ENCODE data around the gene NUP107. TPM values are rescaled to one million over a fixed set of nuclear protein-coding genes. Genes with fewer than 3 reads are reported as not detected.

The NUP107 gene
- total RNA-seq, 1 experiment from 2014 or later: 110 TPM

GRCh38 chr12:68639396-68639767 is 47.4 kb upstream of the NUP107 start:
- Mint-ChIP-seq H3K4me3 (ENCODE audit: low read depth, unreplicated experiment) (no peak overlapping the region), H3K36me3 (ENCODE audit: insufficient read depth, unreplicated experiment) (peaks cover 5% of the 10 kb centered on the region), H3K27ac (ENCODE audit: unreplicated experiment) (no peak overlapping the region), H3K9me3 (ENCODE audit: low read depth, unreplicated experiment) (no peaks in the 10 kb centered on the region), H3K27me3 (ENCODE audit: unreplicated experiment) (no peaks in the 10 kb centered on the region), H3K4me1 (ENCODE audit: low read depth, unreplicated experiment) (peaks cover 22% of the 10 kb centered on the region)
- no TSS peak for BruUV-seq (replicated peaks)
- intact Hi-C loops (cut with micrococcal nuclease; ENCODE audit: unreplicated experiment): no loop called here
- no peak for DNase-seq
- TF ChIP-seq, protein P1, sequence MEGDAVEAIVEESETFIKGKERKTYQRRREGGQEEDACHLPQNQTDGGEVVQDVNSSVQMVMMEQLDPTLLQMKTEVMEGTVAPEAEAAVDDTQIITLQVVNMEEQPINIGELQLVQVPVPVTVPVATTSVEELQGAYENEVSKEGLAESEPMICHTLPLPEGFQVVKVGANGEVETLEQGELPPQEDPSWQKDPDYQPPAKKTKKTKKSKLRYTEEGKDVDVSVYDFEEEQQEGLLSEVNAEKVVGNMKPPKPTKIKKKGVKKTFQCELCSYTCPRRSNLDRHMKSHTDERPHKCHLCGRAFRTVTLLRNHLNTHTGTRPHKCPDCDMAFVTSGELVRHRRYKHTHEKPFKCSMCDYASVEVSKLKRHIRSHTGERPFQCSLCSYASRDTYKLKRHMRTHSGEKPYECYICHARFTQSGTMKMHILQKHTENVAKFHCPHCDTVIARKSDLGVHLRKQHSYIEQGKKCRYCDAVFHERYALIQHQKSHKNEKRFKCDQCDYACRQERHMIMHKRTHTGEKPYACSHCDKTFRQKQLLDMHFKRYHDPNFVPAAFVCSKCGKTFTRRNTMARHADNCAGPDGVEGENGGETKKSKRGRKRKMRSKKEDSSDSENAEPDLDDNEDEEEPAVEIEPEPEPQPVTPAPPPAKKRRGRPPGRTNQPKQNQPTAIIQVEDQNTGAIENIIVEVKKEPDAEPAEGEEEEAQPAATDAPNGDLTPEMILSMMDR (IDR thresholded peaks at IDR 0.05; ENCODE audit: unreplicated experiment): no peak
- CTCF ChIA-PET: interaction anchor here (1.0 kb wide), 1 partner anchor 9 kb away, joined by 3 read pairs; no protein-coding TSS in a partner anchor

- H3K27ac Mint-ChIP-seq (ENCODE audit: unreplicated experiment): no peak overlapping the region
- intact Hi-C loops (cut with micrococcal nuclease; ENCODE audit: unreplicated experiment): no loop called here
- CTCF ChIA-PET: interaction anchor here (0.7 kb wide), 1 partner anchor 109 kb away, joined by 3 read pairs; no protein-coding TSS in a partner anchor
- TF ChIP-seq, protein P1 (IDR thresholded peaks at IDR 0.05; ENCODE audit: unreplicated experiment): no peak
- peak; percentile 12 for DNase-seq
- peaks cover 15% of the 10 kb centered on the region for H3K36me3 Mint-ChIP-seq (ENCODE audit: insufficient read depth, unreplicated experiment)
- peaks cover 15% of the 10 kb centered on the region for H3K4me1 Mint-ChIP-seq (ENCODE audit: low read depth, unreplicated experiment)
- no peaks in the 10 kb centered on the region for H3K9me3 Mint-ChIP-seq (ENCODE audit: low read depth, unreplicated experiment)
- no peaks in the 10 kb centered on the region for H3K27me3 Mint-ChIP-seq (ENCODE audit: unreplicated experiment)
- BruUV-seq (replicated peaks): no TSS peak
- H3K4me3 Mint-ChIP-seq (ENCODE audit: low read depth, unreplicated experiment): no peak overlapping the region
Measured at GRCh38 chr12:68641138-68641537, 45.6 kb upstream of the NUP107 start.

GRCh38 chr12:68646484-68646883 is 40.3 kb upstream of the NUP107 start:
- no peak for DNase-seq
- peaks cover 22% of the 10 kb centered on the region for H3K36me3 Mint-ChIP-seq (ENCODE audit: insufficient read depth, unreplicated experiment)
- H3K4me1 Mint-ChIP-seq (ENCODE audit: low read depth, unreplicated experiment): peaks cover 1% of the 10 kb centered on the region
- CTCF ChIA-PET: interaction anchor here (0.6 kb wide), 1 partner anchor 30 kb away, joined by 3 read pairs; no protein-coding TSS in a partner anchor
- no peak overlapping the region for H3K27ac Mint-ChIP-seq (ENCODE audit: unreplicated experiment)
- intact Hi-C loops (cut with micrococcal nuclease; ENCODE audit: unreplicated experiment): no loop called here
- no peaks in the 10 kb centered on the region for H3K27me3 Mint-ChIP-seq (ENCODE audit: unreplicated experiment)
- H3K9me3 Mint-ChIP-seq (ENCODE audit: low read depth, unreplicated experiment): no peaks in the 10 kb centered on the region
- TF ChIP-seq, protein P1 (IDR thresholded peaks at IDR 0.05; ENCODE audit: unreplicated experiment): no peak
- H3K4me3 Mint-ChIP-seq (ENCODE audit: low read depth, unreplicated experiment): no peak overlapping the region
- no TSS peak for BruUV-seq (replicated peaks)

DNA sequence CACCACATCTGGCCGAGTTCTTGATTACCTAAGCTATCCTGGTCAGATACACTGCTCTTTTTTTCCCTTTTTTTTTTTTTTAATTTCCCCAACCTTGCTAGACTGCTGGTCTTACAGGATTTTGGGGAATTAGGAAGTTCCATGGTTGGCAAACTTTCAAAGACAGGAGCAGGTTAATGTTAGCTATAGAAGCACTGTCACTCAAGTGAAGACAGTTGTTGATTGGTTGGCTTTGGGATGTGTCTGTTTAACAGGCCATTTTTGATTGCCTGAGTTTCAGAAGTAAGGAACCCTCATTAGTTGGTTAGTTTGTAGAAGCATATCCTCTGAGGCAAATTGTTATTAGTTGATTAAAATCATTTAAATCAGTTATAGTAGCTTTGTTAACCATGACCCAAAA is 39.3 kb upstream of the NUP107 start:
- Mint-ChIP-seq H3K27ac (ENCODE audit: unreplicated experiment) (no peak overlapping the region), H3K27me3 (ENCODE audit: unreplicated experiment) (no peaks in the 10 kb centered on the region), H3K4me3 (ENCODE audit: low read depth, unreplicated experiment) (no peak overlapping the region), H3K9me3 (ENCODE audit: low read depth, unreplicated experiment) (no peaks in the 10 kb centered on the region), H3K36me3 (ENCODE audit: insufficient read depth, unreplicated experiment) (peaks cover 27% of the 10 kb centered on the region), H3K4me1 (ENCODE audit: low read depth, unreplicated experiment) (no peaks in the 10 kb centered on the region)
- TF ChIP-seq, protein P1 (IDR thresholded peaks at IDR 0.05; ENCODE audit: unreplicated experiment): no peak
- no peak for DNase-seq
- no TSS peak for BruUV-seq (replicated peaks)
- CTCF ChIA-PET: interaction anchor here (0.6 kb wide), 1 partner anchor 1472 kb away, joined by 4 read pairs; no protein-coding TSS in a partner anchor
- intact Hi-C loops (cut with micrococcal nuclease; ENCODE audit: unreplicated experiment): no loop called here
